Smooth muscle cell (in vitro differentiated cells): ENCODE data around the gene C1orf87. TPM values are rescaled to one million over a fixed set of nuclear protein-coding genes. Genes with fewer than 3 reads are reported as not detected.

Source experiments
- DNase-seq: peaks from one replicate; lab custom pipeline; 2025; ENCODE audit not compliant: unreplicated experiment; lab: John Stamatoyannopoulos, UW
- H2AFZ ChIP-seq: fragments of 200-600 bp; sonication (generic); 2 replicates; pipeline ENCODE4 v1.6.0; 2016; ENCODE audit warnings: antibody characterized with exemption, low read depth, mild to moderate bottlenecking
- H3F3A ChIP-seq: fragments of 200-600 bp; sonication (generic); 2 replicates; pipeline ENCODE4 v1.6.0; 2017; ENCODE audit warnings: antibody characterized with exemption, low read depth
- H3K27ac ChIP-seq: fragments of 200-600 bp; sonication (generic); 2 replicates; pipeline ENCODE4 v1.5.1; 2016; ENCODE audit warnings: low read depth, mild to moderate bottlenecking
- H3K27me3 ChIP-seq: fragments of 200-600 bp; sonication (generic); 2 replicates; pipeline ENCODE4 v1.6.1; 2016; ENCODE audit warnings: low read depth, mild to moderate bottlenecking
- H3K36me3 ChIP-seq: fragments of 200-600 bp; sonication (generic); 2 replicates; pipeline ENCODE4 v1.5.1; 2016; ENCODE audit warnings: low read depth
- H3K4me1 ChIP-seq: fragments of 200-600 bp; sonication (generic); 2 replicates; pipeline ENCODE4 v1.5.1; 2016; ENCODE audit warnings: low read depth
- H3K4me2 ChIP-seq: fragments of 200-600 bp; sonication (generic); 2 replicates; pipeline ENCODE4 v1.6.0; 2016; ENCODE audit warnings: mild to moderate bottlenecking
- H3K4me3 ChIP-seq: fragments of 200-600 bp; sonication (generic); 2 replicates; pipeline ENCODE4 v1.5.1; 2016; ENCODE audit warnings: mild to moderate bottlenecking
- H3K79me2 ChIP-seq: fragments of 200-600 bp; sonication (generic); 2 replicates; pipeline ENCODE4 v1.6.0; 2016; ENCODE audit warnings: low read depth, mild to moderate bottlenecking
- H3K9ac ChIP-seq: fragments of 200-600 bp; sonication (generic); 2 replicates; pipeline ENCODE4 v1.6.0; 2016; ENCODE audit warnings: low read depth
- H3K9me3 ChIP-seq: fragments of 200-600 bp; sonication (generic); replicated peaks from 2 replicates; pipeline ENCODE4 v1.5.1; 2016; ENCODE audit warnings: low read depth
- H4K20me1 ChIP-seq: fragments of 200-600 bp; sonication (generic); 2 replicates; pipeline ENCODE4 v1.6.0; 2016; ENCODE audit warnings: low read depth
- WGBS: methylation state at CpG from one replicate; pipeline ENCODE4 v1.1.7; 2016; ENCODE audit warnings: low lambda C conversion rate; 5-methylcytosine and 5-hydroxymethylcytosine counted together
- polyA plus RNA-seq: library from polyadenylated mRNA; unstranded; fragments of >200 nt; fragmentation: Nextera tagmentation; extraction: Ambion mirVana; gene quantifications from 2 replicates; pipeline ENCODE4 v1.2.1, GENCODE V29; 2016
- total RNA-seq: library from RNA; depleted of rRNA; stranded (reverse); fragments of >200 nt; gene quantifications from 2 replicates; pipeline ENCODE4 v1.2.3, GENCODE V29; 2014
- TF ChIP-seq, protein P1 (sequence below): fragments of 200-600 bp; sonication (generic); IDR thresholded peaks from 2 replicates; pipeline ENCODE4 v1.5.1; 2017; ENCODE audit warnings: borderline replicate concordance, mild to moderate bottlenecking, antibody characterized with exemption; ENCODE audit not compliant: insufficient read depth, poor library complexity, severe bottlenecking

C1orf87 gene
- total and polyA plus RNA-seq, 2 experiments from 2014 or later: not detected

DNA sequence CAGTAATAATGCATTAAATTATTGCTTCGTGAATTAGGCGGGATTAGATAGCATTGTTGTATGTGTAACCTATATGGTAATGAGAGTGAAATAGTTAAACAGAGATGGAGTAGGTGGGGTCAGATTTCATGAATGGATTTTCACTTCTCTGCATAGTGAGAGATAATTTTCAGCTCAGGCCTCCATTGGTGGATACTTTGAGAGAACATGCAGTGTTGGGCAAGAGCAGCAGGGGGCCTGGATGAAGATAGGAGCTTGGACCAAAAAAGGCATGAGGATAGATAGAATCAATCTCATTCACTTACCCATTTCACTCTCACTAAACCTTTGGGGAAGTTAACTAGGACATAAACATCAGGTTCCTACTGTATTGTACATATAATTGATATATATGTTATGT lies 39.5 kb upstream of the C1orf87 start:
- Histone ChIP-seq H3F3A (no peaks in the 10 kb centered on the region), H4K20me1 (no peaks in the 10 kb centered on the region), H3K4me1 (no peaks in the 10 kb centered on the region), H3K79me2 (no peaks in the 10 kb centered on the region), H3K4me2 (no peak overlapping the region), H2AFZ (no peak overlapping the region), H3K9ac (no peak overlapping the region), H3K4me3 (no peak overlapping the region), H3K27ac (no peak overlapping the region), H3K36me3 (no peaks in the 10 kb centered on the region), H3K9me3 (no peaks in the 10 kb centered on the region), H3K27me3 (no peaks in the 10 kb centered on the region)
- 100% methylated on average over 2 of the region's 2 CpGs for WGBS
- TF ChIP-seq, protein P1, sequence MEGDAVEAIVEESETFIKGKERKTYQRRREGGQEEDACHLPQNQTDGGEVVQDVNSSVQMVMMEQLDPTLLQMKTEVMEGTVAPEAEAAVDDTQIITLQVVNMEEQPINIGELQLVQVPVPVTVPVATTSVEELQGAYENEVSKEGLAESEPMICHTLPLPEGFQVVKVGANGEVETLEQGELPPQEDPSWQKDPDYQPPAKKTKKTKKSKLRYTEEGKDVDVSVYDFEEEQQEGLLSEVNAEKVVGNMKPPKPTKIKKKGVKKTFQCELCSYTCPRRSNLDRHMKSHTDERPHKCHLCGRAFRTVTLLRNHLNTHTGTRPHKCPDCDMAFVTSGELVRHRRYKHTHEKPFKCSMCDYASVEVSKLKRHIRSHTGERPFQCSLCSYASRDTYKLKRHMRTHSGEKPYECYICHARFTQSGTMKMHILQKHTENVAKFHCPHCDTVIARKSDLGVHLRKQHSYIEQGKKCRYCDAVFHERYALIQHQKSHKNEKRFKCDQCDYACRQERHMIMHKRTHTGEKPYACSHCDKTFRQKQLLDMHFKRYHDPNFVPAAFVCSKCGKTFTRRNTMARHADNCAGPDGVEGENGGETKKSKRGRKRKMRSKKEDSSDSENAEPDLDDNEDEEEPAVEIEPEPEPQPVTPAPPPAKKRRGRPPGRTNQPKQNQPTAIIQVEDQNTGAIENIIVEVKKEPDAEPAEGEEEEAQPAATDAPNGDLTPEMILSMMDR: no peak
- no peak for DNase-seq

DNA sequence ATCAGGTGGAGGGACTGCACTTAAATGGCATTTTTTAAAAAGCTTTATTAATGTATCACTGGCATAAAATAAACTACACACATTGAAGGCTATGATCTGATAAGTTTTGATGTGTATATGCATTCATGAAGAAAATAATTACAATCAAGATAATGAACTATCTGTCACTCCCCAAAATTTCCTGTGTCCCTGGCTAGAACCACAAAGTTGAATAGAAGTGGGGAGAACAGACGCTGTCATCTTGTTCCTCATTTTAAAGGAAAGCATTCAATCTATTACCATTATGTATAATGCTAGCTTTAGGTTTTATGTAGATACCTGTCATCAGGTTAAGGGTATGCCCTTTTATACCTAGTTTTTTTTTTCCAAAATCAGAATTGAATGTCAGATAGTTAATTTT lies 38.1 kb upstream of the C1orf87 start:
- Histone ChIP-seq H3F3A (no peaks in the 10 kb centered on the region), H3K79me2 (no peaks in the 10 kb centered on the region), H2AFZ (no peak overlapping the region), H3K27ac (no peak overlapping the region), H3K36me3 (no peaks in the 10 kb centered on the region), H3K9ac (no peak overlapping the region), H3K9me3 (no peaks in the 10 kb centered on the region), H3K4me3 (no peak overlapping the region), H3K4me1 (no peaks in the 10 kb centered on the region), H4K20me1 (no peaks in the 10 kb centered on the region), H3K4me2 (no peak overlapping the region), H3K27me3 (no peaks in the 10 kb centered on the region)
- 86% methylated on average over 1 of the region's 1 CpG for WGBS
- TF ChIP-seq, protein P1: no peak
- no peak for DNase-seq

DNA sequence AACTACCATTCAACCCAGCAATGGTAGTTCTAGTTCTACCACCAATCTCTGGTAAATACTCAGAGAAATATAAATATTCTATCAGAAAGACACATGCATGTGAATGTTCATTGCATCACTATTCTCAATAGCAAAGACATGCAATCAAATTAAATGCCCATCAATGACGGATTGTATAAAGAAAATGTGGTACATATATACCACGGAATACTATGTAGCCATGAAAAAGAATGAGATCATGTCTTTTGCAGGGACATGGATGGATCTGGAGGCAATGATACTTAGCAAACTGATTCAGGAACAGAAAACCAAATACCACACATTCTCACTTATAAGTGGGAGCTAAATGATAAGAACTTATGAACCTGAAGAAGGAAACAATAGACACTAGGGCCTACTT lies 37.5 kb upstream of the C1orf87 start:
- Histone ChIP-seq H4K20me1 (no peaks in the 10 kb centered on the region), H3K9ac (no peak overlapping the region), H3K27me3 (no peaks in the 10 kb centered on the region), H3K36me3 (no peaks in the 10 kb centered on the region), H3F3A (no peaks in the 10 kb centered on the region), H2AFZ (no peak overlapping the region), H3K4me2 (no peak overlapping the region), H3K9me3 (no peaks in the 10 kb centered on the region), H3K4me1 (no peaks in the 10 kb centered on the region), H3K27ac (no peak overlapping the region), H3K4me3 (no peak overlapping the region), H3K79me2 (no peaks in the 10 kb centered on the region)
- TF ChIP-seq, protein P1: no peak
- 94% methylated on average over 2 of the region's 2 CpGs for WGBS
- DNase-seq: no peak

DNA sequence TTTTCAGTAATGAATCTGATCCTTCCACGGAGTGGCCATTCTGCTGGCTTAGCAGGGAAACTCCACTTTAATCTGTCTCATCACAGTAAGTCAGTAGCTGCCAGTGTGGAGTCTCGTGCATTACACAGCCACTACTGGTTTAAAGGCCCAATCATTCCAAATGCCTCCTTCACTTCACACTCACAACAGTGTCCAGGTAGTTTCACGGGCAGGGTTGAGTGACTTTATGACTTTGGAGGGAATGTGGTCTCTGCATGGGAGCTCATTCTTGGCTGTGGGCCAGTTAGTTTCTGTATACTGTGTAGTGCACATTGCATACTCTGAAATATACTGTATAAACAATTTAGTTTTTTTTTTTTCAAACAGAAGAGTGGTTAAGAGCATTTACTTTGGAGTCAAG lies 34.6 kb upstream of the C1orf87 start:
- no peak for DNase-seq
- Histone ChIP-seq H3F3A (no peaks in the 10 kb centered on the region), H3K4me2 (no peak overlapping the region), H3K9ac (no peak overlapping the region), H3K4me3 (no peak overlapping the region), H3K27ac (no peak overlapping the region), H2AFZ (no peak overlapping the region), H3K27me3 (no peaks in the 10 kb centered on the region), H3K4me1 (no peaks in the 10 kb centered on the region), H3K79me2 (no peaks in the 10 kb centered on the region), H4K20me1 (no peaks in the 10 kb centered on the region), H3K9me3 (no peaks in the 10 kb centered on the region), H3K36me3 (no peaks in the 10 kb centered on the region)
- TF ChIP-seq, protein P1: no peak
- 69% methylated on average over 3 of the region's 3 CpGs for WGBS
